ENCODE measurements around the gene PGAP2.

- TF ChIP-seq HMG20B (CRISPR knock-in tag; conservative IDR thresholded peaks at IDR 0.05) (no peak), ZNF34 (CRISPR knock-in tag; IDR thresholded peaks at IDR 0.05; ENCODE audit: borderline replicate concordance) (no peak), HCFC1 (IDR thresholded peaks at IDR 0.05; ENCODE audit: low read depth, low read length) (no peak)
Observed at GRCh38 chr11:3860375-3860774, 52.0 kb downstream of the PGAP2 start.

All from HepG2 (cell line).